ENCODE data around the gene SLC27A4.
A peak's percentile ranks its signal among the peaks of the same experiment; 100 is the strongest.
"Not testable (repeated sequence)": the region's sequence is repeated elsewhere in the genome, so short reads cannot be mapped to it uniquely, and the experiment has no call there.

The SLC27A4 gene

DNA sequence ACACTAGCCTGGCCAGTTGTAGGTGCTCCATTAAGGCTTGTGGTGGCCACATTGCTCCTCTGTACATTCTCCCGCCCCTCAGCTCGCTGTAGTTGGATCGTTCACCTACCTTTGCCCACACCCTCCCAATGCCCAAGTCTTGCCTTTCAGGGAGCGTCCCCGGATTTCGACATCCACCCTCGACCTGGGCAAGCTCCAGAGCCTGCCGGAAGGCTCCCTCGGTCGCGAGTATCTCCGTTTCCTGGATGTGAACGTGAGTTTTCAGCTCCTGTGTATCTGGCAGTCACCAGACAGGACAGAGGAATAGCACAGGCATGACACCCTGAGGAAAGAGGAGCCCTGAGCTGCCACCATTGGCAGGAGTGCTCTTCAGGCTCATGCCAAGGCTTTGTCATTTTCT is 14.7 kb upstream of the SLC27A4 start:
- DNase-seq = no peak

DNA sequence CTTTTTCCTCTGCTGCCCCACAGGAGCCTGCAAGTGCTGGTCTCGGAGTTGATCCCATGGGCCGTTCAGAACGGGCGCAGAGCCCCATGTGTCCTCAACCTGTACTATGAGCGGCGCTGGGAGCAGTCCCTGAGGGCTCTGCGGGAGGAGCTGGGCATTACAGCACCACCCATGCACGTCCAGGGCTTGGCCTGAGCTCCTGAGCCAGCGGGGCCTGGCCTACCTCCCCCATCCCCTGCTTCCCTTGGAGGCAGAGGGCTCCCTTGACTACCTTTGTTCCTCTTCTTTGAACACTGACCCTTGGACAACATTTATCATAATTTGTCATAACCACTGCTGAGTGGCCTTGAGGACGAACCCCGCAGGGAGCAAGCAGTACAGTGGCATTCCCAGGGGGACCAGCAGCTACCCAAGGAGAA is 6.9 kb upstream of the SLC27A4 start:
- DNase-seq = no peak

DNA sequence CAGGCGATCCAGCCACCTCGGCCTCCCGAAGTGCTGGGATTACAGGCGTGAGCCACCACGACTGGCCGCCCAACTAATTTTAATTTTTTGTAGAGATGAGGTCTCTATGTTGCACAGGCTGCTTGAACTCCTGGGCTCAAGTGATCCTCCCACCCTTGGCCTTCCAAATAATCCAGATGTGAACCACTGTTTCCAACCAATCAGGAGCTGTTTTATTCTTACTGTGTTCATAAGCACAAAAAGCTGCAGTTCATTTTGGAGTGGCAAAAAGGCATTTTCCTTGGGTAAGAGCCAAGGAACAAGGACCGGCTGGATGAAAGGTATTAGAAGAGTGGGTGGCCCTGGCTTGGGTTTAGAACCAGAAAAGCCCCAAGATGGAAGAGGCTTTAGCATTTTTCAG is 5.2 kb upstream of the SLC27A4 start:
- DNase-seq = no peak

DNA sequence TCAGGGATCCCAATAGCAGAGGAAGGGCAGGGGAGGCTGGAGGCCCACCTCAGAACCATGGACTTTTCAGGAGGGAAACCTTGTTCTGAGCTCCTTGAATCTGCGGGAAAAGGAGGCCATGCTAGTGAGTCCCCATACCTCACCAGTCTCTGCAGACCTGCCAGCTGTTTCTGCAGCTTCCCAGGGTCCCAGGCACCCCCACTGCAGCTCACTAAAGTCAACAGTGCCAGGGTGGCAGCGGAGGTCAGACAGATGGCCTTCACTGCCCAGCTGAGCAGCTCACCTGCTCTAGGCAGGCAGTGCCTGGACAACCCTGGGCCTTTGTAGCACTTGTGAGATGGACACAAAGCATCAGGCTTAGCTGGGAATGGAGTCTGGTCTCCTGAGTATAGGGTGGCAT is 4.4 kb upstream of the SLC27A4 start:
- no peak for DNase-seq

DNA sequence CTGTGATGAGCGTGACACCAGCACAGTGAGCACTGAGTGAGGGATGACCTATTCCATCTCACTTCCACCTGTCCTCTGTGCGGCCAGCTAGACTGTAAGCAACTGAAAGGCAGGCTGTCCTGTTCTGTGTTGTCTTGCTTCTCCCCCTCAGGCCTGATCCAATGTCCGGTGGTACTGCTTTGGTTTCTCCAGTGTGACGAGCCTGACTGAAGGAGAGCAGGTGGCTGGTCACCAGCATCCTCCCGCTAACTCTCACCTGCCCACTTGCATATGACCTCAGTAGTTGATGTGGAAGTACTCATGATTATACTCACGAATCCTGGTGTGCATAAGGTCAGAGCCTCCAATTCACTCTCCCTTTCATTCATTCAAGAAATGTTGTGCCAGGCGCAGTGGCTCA is 2.4 kb upstream of the SLC27A4 start:
- DNase-seq = no peak

DNA sequence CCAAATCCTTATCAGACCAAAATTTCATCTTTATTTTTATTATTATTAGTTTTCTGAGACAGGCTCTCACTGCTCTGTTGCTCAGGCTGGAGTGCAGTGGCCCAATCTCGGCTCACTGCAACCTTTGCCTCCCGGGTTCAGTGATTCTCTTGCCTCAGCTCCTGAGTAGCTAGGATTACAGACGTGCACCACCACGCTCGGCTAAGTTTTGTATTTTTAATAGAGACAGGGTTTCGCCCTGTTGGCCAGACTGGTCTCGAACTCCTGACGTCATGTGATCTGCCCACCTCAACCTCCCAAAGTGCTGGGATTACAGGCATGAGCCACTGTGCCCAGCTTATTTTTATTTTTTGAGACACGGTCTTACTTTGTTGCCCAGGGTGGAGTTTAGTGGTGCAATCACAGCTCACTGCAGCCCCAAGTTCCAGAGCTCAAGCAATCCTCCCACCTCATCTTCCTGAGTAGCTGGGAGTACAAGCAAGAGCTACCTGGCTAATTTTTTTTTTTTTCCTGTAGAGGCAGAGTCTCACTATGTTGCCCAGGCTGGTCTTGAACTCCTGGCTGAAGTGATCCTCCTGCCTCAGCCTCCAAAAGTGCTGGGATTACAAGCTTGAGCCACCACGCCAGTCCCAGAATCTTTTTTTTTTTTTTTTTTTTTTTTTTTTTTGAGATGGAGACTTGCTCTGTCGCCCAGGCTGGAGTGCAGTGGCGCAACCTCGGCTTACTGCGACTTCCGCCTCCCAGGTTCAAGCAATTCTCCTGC is 1.3 kb upstream of the SLC27A4 start:
- DNase-seq = not testable (repeated sequence)

DNA sequence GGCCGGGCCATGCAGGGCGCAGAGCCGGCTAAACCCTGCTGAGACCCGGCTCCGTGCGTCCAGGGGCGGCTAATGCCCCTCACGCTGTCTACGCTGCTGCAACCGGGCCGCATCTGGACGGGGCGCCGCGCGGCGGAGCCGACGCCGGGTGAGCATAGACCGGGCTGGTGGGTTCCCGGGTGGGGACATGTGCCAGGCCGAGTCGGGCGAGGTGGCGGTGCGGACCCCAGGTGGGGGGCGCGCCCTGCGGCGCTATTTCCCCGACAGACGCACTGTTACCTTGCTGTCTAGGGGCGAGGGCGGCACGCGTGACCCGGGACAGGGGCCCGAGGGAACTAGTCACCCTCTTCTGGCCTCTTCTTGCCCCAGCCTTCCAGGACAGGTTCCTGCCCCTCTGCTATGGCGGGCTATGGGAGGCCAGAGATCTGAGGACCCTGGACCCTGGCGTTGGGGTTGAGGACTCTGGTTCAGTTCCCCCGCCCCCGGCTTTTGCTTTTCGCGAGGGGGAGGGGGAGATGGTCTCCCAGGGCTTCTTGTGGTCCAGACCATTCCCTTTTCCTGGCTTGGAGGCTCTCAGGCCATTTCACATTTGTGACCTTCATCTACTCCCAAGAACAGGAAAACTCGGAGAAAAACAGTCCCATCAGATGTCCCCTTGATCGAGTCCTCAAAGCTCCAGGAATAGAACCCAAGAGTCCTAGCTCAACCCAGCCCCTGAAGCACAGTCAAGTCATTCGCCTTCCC is 536 bp downstream of the SLC27A4 start:
- DNase-seq = no peak

DNA sequence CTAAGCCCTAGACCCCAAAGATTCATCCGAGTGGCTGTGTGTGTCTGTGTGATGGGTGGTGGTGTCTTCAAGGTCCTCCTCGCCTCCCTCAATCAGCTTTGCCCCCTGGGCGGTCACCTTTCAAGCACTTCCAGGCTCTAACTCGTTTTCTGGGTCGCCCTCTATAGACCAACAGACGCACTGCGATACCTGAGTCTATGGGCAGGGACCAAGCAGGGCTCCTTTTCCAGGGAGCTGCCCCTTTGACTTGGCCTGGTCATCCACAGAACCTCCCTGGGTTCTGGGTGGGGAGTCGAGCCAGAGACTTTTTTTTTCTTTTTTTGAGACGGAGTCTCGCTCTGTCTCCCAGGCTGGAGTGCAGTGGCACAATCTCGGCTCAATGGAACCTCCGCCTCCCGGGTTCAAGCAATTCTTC is 1.1 kb downstream of the SLC27A4 start:
- DNase-seq = peak; percentile 72

DNA sequence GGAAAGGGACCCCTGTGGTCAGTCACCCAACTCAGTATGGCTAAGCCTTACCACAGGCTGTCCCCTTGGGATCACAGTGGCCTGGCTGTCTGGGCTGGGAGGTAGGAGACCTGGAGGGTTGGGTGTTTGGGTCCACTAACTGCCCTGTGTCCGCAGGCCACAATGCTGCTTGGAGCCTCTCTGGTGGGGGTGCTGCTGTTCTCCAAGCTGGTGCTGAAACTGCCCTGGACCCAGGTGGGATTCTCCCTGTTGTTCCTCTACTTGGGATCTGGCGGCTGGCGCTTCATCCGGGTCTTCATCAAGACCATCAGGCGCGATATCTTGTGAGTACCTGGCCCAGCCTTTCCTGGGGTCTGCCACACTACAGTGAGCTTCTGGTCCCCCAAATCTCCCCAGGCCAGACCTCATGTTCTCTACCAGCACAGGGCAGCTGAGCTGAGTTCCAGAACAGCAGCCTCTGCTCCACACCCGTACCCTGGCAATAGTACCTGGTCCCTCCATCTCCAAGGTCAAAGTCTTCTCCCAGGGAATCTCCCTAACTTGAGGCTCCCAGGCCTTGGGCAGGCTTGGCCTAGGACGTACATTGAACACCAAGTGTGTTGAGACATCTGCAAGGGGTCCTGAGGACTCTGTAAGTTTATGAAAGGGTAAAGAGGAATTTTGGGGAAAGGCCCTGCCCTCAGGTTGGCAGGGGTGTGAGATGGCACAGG is 2.8 kb downstream of the SLC27A4 start:
- DNase-seq = no peak

DNA sequence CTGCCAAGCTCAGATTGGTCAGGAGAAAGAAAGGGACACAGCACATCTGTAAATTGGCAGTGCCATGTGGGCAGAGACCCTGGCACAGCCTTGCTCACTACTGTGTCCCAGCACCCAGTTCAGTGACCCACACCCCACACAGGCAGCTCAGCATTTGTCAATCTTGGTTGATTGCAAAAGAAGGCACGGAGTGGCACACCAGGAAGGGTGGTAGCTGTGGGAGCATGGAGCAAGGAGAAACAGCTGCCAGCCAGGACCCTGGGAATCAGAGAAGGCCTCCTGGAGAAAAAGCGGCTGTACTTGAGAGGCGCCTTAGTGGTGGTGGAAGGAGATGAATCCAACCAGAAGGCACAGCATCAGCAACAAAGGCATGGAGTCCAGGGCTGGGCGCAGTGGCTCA is 3.5 kb downstream of the SLC27A4 start:
- no peak for DNase-seq

DNA sequence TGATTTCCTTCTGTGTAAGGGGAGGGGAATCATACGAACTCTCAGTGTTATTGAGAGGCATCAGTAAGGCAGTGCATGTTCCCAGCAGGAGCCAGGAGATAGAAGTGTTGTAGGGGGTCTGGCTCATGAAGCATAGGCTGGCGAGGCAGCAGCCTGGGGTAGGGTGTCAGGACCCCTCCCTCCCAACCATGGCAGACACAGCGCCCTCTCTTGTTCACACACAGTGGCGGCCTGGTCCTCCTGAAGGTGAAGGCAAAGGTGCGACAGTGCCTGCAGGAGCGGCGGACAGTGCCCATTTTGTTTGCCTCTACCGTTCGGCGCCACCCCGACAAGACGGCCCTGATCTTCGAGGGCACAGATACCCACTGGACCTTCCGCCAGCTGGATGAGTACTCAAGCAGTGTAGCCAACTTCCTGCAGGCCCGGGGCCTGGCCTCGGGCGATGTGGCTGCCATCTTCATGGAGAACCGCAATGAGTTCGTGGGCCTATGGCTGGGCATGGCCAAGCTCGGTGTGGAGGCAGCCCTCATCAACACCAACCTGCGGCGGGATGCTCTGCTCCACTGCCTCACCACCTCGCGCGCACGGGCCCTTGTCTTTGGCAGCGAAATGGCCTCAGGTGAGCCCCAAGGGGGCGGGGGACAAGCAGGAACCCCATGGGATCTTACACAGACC is 4.7 kb downstream of the SLC27A4 start:
- no peak for DNase-seq

DNA sequence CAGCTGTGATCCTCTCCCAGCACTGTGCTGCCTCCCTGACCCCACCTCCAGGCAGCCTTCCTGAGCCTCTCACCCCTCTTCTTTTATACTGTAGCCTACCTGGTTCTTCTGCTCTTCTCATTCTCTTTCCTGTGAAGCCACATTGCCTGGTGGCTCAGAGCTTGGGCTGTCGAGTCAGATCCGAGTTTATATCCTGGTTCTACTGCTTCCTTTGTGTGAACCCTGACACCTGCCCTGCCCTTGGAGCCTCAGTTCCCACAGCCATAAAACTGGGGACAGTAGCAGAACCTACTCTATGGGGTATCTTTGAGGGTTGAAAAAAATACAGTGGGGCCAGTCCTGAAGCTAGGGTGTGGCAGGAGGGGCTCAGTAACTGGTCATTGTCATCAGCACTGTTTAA is 8.8 kb downstream of the SLC27A4 start:
- DNase-seq = no peak

DNA sequence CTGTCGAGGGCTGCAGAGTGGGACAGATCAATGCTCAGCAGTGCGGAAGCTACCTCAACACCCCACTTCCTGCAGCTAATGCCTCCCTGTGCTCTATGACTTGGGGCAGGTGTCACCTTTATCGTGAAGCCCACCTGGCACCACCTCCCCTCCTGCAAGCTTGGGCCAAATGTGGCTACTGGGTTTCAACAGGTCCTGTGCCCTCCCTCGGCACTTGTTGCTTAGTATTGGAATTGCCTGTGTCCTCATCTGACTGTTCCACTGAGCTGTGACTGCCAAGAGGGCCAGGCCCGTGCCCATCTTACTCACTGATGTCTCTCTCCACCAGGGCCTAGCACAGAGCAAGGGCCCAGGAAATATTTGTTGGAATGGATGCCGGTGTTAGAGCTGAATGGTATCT is 9.4 kb downstream of the SLC27A4 start:
- no peak for DNase-seq

DNA sequence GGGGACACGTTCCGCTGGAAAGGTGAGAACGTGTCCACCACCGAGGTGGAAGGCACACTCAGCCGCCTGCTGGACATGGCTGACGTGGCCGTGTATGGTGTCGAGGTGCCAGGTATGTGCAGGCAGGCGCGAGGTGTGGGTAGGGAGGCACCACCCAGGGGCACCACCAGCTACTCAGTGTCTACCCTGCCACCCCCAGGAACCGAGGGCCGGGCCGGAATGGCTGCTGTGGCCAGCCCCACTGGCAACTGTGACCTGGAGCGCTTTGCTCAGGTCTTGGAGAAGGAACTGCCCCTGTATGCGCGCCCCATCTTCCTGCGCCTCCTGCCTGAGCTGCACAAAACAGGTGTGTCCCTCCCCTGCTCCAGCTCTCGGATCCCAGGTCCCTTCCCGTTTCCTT is 15.1 kb downstream of the SLC27A4 start:
- DNase-seq = no peak

DNA sequence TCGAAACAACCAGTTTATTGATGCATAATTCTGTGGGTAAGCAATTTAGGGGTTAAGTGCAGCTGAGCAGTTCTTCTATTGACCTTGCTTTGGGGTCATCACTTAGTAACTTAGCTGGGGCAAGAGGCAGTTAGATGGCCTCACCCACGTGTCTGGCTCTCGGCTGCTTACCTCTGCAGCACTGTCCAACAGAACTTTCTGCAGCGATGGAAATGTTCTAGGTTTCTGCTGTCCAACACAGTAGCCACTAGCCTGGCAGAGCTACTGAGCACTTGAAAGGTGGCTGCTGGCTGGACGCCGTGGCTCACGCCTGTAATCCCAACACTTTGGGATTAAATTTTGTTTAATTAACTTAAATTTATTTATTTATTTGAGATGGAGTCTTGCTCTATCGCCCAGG is 17.8 kb downstream of the SLC27A4 start:
- no peak for DNase-seq

DNA sequence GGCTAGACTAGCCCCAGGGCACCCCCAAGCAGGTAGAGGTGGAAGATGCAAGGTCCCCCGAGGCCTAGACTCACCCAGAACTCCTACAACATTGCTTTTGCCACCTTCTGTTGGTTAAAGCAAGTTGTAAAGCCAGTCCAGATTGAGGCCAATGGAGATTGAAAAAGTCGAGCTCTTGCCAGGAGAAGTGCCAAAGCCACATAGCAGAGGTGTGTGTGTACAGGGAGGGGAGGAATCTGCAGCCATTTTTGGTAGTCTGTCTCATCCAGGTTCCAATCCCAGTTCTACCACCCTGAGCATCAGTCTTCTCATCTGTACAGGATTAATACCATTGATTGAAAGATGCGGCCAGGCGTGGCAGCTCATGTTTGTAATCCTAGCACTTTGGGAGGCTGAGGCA is 18.5 kb downstream of the SLC27A4 start:
- no peak for DNase-seq

DNA sequence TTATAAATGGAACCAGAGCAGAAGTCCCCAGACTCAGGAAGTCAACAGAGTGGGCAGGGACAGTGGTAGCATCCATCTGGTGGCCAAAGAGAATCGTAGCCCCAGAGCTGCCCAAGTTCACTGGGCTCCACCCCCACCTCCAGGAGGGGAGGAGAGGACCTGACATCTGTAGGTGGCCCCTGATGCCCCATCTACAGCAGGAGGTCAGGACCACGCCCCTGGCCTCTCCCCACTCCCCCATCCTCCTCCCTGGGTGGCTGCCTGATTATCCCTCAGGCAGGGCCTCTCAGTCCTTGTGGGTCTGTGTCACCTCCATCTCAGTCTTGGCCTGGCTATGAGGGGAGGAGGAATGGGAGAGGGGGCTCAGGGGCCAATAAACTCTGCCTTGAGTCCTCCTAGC is 20.5 kb downstream of the SLC27A4 start:
- DNase-seq = no peak

DNA sequence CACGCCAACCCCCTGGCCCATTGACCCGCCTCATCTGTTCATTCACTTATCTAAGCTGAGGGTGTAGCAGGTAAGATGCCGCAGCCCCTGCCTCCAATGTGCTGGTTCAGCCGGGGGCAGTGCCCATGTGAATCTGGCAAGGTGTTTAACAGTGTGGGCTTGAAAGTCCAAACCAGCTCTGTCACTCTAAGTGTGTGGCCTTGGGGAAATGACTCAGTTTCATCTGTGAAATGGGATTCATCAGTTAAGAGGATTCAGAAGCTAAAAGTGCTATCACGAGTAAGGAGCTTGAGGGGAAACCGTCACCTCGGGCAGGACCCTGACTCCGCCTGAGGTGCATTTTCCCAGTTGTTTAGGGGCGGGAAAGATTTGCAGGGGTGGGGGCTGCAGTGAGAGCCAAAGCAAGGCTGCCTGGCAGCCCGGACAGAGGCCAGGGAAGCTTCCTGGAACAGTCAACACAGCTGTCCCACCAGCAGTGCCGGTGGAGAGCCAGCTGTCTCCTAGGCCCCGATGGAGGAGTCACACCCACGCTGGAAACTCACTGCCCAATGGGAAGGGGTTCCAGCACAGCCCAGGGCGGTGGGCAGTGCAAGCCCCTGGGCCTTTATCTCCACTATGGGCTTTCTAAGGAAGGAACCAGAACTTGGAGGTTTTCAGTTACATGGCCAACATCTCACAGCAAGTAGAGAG is 21.1 kb downstream of the SLC27A4 start:
- DNase-seq = no peak

DNA sequence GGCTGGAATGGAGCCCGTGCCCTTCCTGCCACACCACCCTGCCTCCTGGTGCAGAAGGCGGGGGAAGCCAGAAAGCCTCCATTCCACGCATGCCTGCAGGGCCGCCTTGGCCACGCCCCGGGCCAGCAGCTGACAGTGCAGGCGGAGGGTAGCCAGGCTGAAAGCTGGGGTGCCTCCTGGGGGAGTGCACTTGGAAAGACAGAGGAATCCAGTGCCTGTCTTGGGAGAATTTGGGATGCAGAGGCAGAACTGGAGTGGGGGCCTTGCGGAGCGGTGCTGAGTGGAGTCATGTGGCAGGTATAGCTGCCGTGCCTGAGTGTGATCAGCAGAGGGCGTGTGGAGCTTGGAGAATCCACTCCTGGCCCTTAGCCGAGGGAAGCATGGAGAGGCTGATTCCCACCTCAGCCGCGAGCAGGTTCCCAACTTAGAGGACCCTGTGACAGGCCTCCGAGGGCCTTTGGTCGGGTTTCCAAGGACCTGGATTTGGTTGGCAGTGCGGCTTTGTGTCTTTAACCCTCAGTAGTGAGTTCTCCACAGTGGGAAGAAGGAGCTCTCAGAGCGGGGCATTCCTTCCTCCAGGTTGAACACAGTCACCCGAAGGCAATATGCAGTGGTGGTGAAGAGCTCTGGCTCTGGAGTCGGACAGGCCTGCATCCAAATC is 21.8 kb downstream of the SLC27A4 start:
- peak; percentile 77 for DNase-seq

DNA sequence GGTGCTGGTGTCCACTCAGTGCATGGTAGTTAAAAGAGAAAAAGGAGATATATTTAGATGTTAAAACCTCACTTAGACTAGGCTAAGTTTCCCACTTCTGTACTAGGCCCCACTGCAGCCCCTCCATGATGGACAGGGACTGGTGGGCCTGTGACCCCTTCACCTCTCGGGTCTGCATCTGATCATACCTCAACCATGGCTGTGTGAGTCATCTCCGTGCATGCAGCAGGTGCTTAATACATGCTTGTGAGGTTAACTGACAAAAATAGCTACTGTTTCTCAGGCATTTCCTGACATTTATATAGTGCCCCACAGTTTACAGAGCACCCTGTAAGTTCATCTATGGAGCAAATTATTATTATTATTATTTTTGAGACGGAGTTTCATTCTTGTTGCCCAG is 22.4 kb downstream of the SLC27A4 start:
- no peak for DNase-seq

DNA sequence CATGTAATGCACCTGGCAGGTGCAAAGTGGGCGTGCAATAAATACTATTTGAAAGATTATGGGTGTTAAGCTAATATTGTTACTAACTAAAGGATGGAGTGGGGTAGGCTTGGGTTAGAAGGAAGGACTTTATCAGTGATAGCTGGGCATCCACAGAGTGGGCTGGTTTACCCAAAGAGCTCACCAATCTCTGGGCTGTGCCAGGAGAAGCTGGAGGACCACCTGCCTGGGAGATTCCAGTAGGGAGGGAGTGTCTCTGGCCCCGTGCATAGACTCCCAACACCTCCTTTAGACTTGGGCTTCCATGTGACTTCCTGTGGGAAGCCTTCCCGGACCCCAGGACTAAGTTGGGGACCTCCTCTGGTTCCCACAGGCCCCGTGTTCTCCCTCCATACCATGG is 25.2 kb downstream of the SLC27A4 start:
- DNase-seq = no peak

DNA sequence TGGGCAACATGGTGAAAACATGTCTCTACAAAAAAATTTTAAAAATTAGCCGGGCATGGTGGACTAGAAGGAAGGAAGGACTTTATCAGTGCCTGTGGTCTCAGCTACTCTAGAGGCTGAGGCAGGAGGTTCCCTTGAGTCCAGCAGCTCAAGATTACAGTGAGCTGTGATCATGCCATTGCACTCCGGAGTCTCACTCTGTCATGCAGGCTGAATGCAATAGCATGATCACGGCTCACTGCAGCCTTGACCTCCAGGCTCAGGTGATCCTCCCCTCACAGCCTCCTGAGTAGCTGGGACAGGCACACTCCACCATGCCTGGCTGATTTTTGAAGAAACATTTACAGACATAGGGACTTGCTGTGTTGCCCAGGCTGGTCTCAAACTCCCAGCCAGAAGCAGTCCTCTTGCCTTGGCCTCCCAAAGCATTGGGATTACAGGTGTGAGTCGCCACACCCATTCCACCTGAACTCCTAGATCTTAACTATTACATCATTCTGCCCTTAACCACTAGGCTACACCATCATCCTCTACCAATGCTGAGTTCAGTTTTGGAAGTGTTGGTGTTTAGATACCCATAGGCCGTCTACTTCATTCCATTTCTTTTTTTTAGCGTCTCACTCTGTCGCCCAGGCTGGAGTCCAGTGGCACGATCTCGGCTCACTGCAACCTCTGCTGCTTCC is 28.8 kb downstream of the SLC27A4 start:
- no peak for DNase-seq
